Memory B cell (primary cell): ENCODE data around the gene FHIT.

Source experiments
- ATAC-seq: fragments of 150-1000 bp; cut with Tn5 transposase; 2 replicates; pipeline ENCODE4 v1.10.0; 2021; ENCODE audit warnings: low read depth, mild to moderate bottlenecking, moderate library complexity
- DNase-seq, 2 donors: peaks; one replicate each; pipeline ENCODE4 v3.0.0; 2022; ENCODE audit warnings: low spot score in 2 of 2
- H3K27ac Mint-ChIP-seq: one replicate; pipeline ENCODE4 v1.8.0; 2022; ENCODE audit warnings: mild to moderate bottlenecking, moderate library complexity, mixed read lengths
- H3K27me3 Mint-ChIP-seq: one replicate; pipeline ENCODE4 v1.8.0; 2022; ENCODE audit warnings: mixed read lengths
- H3K36me3 Mint-ChIP-seq: one replicate; pipeline ENCODE4 v1.8.0; 2022; ENCODE audit warnings: mild to moderate bottlenecking, mixed read lengths
- H3K4me1 Mint-ChIP-seq: one replicate; pipeline ENCODE4 v1.8.0; 2022; ENCODE audit warnings: mixed read lengths
- H3K4me3 Mint-ChIP-seq: one replicate; pipeline ENCODE4 v1.8.0; 2022; ENCODE audit warnings: mild to moderate bottlenecking, moderate library complexity, mixed read lengths
- H3K9me3 Mint-ChIP-seq: one replicate; pipeline ENCODE4 v1.8.0; 2022; ENCODE audit warnings: mixed read lengths

FHIT gene

GRCh38 chr3:60036803-60037202 lies 1214.4 kb downstream of the FHIT start:
- H3K27ac Mint-ChIP-seq, result no peak overlapping the region
- peaks cover 1% of the 10 kb centered on the region for H3K27me3 Mint-ChIP-seq
- no peak overlapping the region for H3K4me3 Mint-ChIP-seq
- no peaks in the 10 kb centered on the region for H3K36me3 Mint-ChIP-seq
- H3K4me1 Mint-ChIP-seq, result no peaks in the 10 kb centered on the region
- H3K9me3 Mint-ChIP-seq, result no peaks in the 10 kb centered on the region
- ATAC-seq (no peak), DNase-seq (no peak)

GRCh38 chr3:60033901-60034453 lies 1217.3 kb downstream of the FHIT start:
- Mint-ChIP-seq H3K4me1 (no peaks in the 10 kb centered on the region), H3K27ac (no peak overlapping the region), H3K4me3 (no peak overlapping the region), H3K36me3 (no peaks in the 10 kb centered on the region), H3K27me3 (peaks cover under 1% of the 10 kb centered on the region), H3K9me3 (no peaks in the 10 kb centered on the region)
- DNase-seq (no peak), ATAC-seq (no peak)

DNA sequence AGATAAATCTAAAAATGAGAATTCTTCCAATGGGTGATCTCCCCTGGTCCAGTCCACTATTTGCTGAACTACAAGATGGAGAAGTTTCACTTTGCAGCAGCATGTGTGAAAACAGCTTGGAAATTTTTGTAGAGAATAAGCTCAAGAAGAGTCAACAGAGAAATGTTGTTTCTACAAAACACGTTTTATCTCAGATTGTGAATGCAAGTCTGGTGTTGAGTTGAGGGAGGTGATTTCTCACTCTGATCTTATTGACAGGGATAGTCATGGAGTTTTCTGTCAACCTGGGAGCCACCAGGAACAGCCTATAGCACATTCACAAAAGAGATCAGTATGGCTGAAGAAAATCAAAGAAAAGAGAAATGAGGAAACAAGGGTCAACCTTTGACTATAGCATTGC lies 1220.3 kb downstream of the FHIT start:
- no peaks in the 10 kb centered on the region for H3K4me1 Mint-ChIP-seq
- no peaks in the 10 kb centered on the region for H3K36me3 Mint-ChIP-seq
- H3K27ac Mint-ChIP-seq, result no peak overlapping the region
- ATAC-seq (no peak), DNase-seq (no peak)
- H3K4me3 Mint-ChIP-seq, result no peak overlapping the region
- no peaks in the 10 kb centered on the region for H3K9me3 Mint-ChIP-seq
- H3K27me3 Mint-ChIP-seq, result no peaks in the 10 kb centered on the region

GRCh38 chr3:60028233-60028632 lies 1223.0 kb downstream of the FHIT start:
- H3K27me3 Mint-ChIP-seq, result no peaks in the 10 kb centered on the region
- no peaks in the 10 kb centered on the region for H3K36me3 Mint-ChIP-seq
- H3K4me1 Mint-ChIP-seq, result no peaks in the 10 kb centered on the region
- H3K9me3 Mint-ChIP-seq, result no peaks in the 10 kb centered on the region
- ATAC-seq (no peak), DNase-seq (no peak)
- H3K27ac Mint-ChIP-seq, result no peak overlapping the region
- H3K4me3 Mint-ChIP-seq, result no peak overlapping the region

GRCh38 chr3:60027335-60027734 lies 1223.9 kb downstream of the FHIT start:
- ATAC-seq (no peak), DNase-seq (no peak)
- Mint-ChIP-seq H3K4me3 (no peak overlapping the region), H3K27ac (no peak overlapping the region), H3K36me3 (no peaks in the 10 kb centered on the region), H3K9me3 (no peaks in the 10 kb centered on the region), H3K27me3 (no peaks in the 10 kb centered on the region), H3K4me1 (no peaks in the 10 kb centered on the region)

- no peaks in the 10 kb centered on the region for H3K36me3 Mint-ChIP-seq
- H3K27ac Mint-ChIP-seq, result no peak overlapping the region
- no peaks in the 10 kb centered on the region for H3K27me3 Mint-ChIP-seq
- no peaks in the 10 kb centered on the region for H3K4me1 Mint-ChIP-seq
- ATAC-seq (no peak), DNase-seq (no peak)
- no peak overlapping the region for H3K4me3 Mint-ChIP-seq
- H3K9me3 Mint-ChIP-seq, result no peaks in the 10 kb centered on the region
Observed at GRCh38 chr3:60025096-60026050, 1225.9 kb downstream of the FHIT start.

- DNase-seq, result no peak
- Mint-ChIP-seq H3K9me3 (no peaks in the 10 kb centered on the region), H3K27ac (no peak overlapping the region), H3K4me3 (no peak overlapping the region), H3K27me3 (no peaks in the 10 kb centered on the region), H3K4me1 (no peaks in the 10 kb centered on the region), H3K36me3 (no peaks in the 10 kb centered on the region)
- no peak for ATAC-seq
Observed at GRCh38 chr3:60024400-60024799, 1226.9 kb downstream of the FHIT start.

DNA sequence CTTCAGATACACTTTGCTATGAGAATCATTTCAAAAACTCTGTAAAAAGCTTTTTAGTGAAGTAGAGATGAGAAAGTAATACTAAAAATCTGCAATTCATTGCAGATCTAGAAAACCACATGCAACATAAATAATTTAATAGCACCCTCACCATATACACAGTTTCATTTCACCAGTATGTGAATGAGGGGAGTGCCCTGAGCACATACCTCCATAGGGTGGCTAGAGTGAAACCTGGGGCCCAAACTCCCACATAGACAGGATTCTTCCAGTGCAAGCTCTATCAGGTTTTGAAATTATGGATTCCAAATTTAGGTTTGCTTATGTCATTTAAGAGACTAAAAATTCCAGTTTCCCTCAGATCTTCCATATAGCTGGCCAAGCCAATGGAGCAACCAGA lies 1228.1 kb downstream of the FHIT start:
- H3K27me3 Mint-ChIP-seq, result no peaks in the 10 kb centered on the region
- no peaks in the 10 kb centered on the region for H3K36me3 Mint-ChIP-seq
- H3K4me3 Mint-ChIP-seq, result no peak overlapping the region
- no peaks in the 10 kb centered on the region for H3K9me3 Mint-ChIP-seq
- DNase-seq (no peak), ATAC-seq (no peak)
- H3K4me1 Mint-ChIP-seq, result no peaks in the 10 kb centered on the region
- H3K27ac Mint-ChIP-seq, result no peak overlapping the region

DNA sequence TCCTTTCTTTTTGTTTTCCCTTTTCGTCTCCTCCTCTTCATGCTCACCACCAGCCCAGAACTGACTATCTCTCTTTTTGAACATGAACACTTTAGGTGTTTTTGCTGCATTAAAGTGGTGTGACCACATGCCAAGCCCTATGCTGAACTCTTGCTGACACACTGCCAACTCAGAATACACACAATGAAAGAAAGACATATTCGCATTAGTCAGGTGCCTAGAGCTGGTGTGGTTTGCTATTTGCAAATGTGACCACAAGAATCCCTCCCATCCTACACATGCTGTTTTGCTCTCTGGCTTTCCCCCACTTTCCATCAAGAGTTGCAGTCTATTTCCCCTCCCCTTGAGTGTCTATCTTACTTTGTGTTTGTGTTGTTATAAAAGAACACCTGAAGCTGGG lies 1233.6 kb downstream of the FHIT start:
- no peaks in the 10 kb centered on the region for H3K9me3 Mint-ChIP-seq
- no peaks in the 10 kb centered on the region for H3K27me3 Mint-ChIP-seq
- no peak overlapping the region for H3K27ac Mint-ChIP-seq
- no peak overlapping the region for H3K4me3 Mint-ChIP-seq
- peaks cover 8% of the 10 kb centered on the region for H3K4me1 Mint-ChIP-seq
- no peak for ATAC-seq
- no peaks in the 10 kb centered on the region for H3K36me3 Mint-ChIP-seq
- DNase-seq, result no peak

GRCh38 chr3:60015032-60015705 lies 1236.1 kb downstream of the FHIT start:
- DNase-seq (no peak), ATAC-seq (no peak)
- peaks cover 1% of the 10 kb centered on the region for H3K9me3 Mint-ChIP-seq
- no peaks in the 10 kb centered on the region for H3K27me3 Mint-ChIP-seq
- H3K27ac Mint-ChIP-seq, result no peak overlapping the region
- H3K36me3 Mint-ChIP-seq, result peaks cover 2% of the 10 kb centered on the region
- H3K4me1 Mint-ChIP-seq, result peaks cover 14% of the 10 kb centered on the region
- no peak overlapping the region for H3K4me3 Mint-ChIP-seq

DNA sequence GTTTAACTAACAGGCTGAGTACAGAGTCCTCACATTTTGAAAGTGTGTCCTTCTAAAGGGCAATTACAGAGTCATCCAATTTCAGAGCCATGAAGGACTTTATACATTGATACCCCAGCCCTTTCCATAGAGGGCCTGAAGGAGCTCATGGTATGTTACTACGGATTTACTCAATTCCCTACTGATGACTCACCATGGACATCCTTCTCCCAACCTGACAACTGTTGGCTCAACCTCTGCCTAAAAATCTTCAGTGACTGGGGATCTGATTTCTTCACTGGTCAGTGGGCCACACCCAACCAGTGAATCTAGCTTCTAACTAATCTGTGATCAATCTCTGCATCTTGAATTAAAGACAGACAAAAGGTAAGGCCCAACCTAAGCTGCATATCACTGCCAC lies 1238.0 kb downstream of the FHIT start:
- DNase-seq, result no peak
- peaks cover 2% of the 10 kb centered on the region for H3K36me3 Mint-ChIP-seq

DNA sequence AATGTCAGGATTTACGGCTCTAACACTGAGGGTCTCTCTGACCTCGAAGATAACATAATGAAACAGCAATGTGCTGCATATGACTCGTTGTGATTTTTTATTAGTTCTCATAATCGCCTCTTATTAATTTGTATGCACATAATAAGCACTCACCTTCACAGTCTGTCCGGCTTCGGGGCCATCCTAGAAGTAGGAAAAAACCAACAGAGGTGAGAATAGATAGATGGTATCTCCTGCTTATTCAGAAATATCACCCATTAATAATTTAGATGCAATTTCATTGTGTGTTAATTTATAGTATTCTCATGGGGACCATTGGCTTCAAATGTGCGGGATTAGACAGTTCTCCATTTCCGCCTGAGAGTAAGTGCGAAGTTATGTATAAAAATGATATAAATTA lies 1240.0 kb downstream of the FHIT start:
- no peak for ATAC-seq

More for the DNA sequence above, 1238.0 kb downstream of the FHIT start:
- Mint-ChIP-seq H3K4me1 (peaks cover 14% of the 10 kb centered on the region), H3K4me3 (no peak overlapping the region), H3K27ac (no peak overlapping the region), H3K9me3 (peaks cover 1% of the 10 kb centered on the region), H3K27me3 (no peaks in the 10 kb centered on the region)
- no peak for ATAC-seq

DNA sequence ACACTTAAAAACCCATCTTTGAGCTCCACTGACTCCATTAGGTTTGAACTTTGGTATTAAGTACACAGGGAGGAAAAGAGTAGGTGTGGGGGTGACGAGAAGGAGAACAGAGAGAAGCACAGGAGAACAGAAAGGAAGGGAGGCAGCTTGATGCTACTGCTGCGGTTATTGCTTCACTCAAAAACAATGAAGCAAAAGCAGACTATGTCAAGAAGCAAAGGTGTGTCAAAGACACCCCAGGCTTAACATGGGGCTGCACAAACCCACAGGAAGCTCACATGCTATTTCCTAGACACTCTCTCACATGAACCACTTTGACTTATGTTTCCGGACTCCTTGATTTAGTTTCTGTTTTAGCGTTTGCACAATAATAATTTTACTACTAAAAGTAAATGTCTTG lies 1240.5 kb downstream of the FHIT start:
- peak overlapping the region; percentile 60 for H3K4me3 Mint-ChIP-seq
- peak; percentile 88 for ATAC-seq
- H3K27me3 Mint-ChIP-seq, result no peaks in the 10 kb centered on the region
- peaks cover 1% of the 10 kb centered on the region for H3K9me3 Mint-ChIP-seq
- DNase-seq, result no peak
- H3K27ac Mint-ChIP-seq, result peak overlapping the region; percentile 2
- peaks cover 7% of the 10 kb centered on the region for H3K4me1 Mint-ChIP-seq
- H3K36me3 Mint-ChIP-seq, result peaks cover 2% of the 10 kb centered on the region

More for the DNA sequence above, 1240.0 kb downstream of the FHIT start:
- Mint-ChIP-seq H3K4me1 (peaks cover 7% of the 10 kb centered on the region), H3K27me3 (no peaks in the 10 kb centered on the region), H3K9me3 (peaks cover 1% of the 10 kb centered on the region), H3K27ac (no peak overlapping the region), H3K36me3 (peaks cover 2% of the 10 kb centered on the region), H3K4me3 (peak overlapping the region; percentile 60)
- no peak for DNase-seq

- peaks cover 7% of the 10 kb centered on the region for H3K4me1 Mint-ChIP-seq
- no peak overlapping the region for H3K4me3 Mint-ChIP-seq
- peaks cover 1% of the 10 kb centered on the region for H3K9me3 Mint-ChIP-seq
- DNase-seq, result no peak
- peaks cover 2% of the 10 kb centered on the region for H3K36me3 Mint-ChIP-seq
- no peak overlapping the region for H3K27ac Mint-ChIP-seq
- ATAC-seq, result no peak
- H3K27me3 Mint-ChIP-seq, result no peaks in the 10 kb centered on the region
Observed at GRCh38 chr3:60009931-60010478, 1241.2 kb downstream of the FHIT start.
